ENCODE measurements around the gene FERMT2. TPM values are rescaled to one million over a fixed set of nuclear protein-coding genes. Genes with fewer than 3 reads are reported as not detected.

The FERMT2 gene
- total RNA-seq, 1 experiment from 2014 or later = 33.3 TPM

GRCh38 chr14:52862632-52863333 lies 88.1 kb downstream of the FERMT2 start:
- no peaks in the 10 kb centered on the region for H3K9me3 ChIP-seq (ENCODE audit: control insufficient read depth, insufficient read depth, low read depth, low read length)
- intact Hi-C loops (cut with micrococcal nuclease; ENCODE audit: unreplicated experiment) = no loop called here

GRCh38 chr14:52861403-52861802 lies 89.4 kb downstream of the FERMT2 start:
- ATAC-seq (no peak), DNase-seq (ENCODE audit: low read depth, low spot score) (no peak)
- no peak overlapping the region for H3K4me3 ChIP-seq (ENCODE audit: low read depth in 2 of 2, low read length in 2 of 2)
- ChIA-PET POLR2A (no interaction called here), CTCF (no interaction called here)
- no peak for TF ChIP-seq REST (IDR thresholded peaks at IDR 0.05; ENCODE audit: insufficient read depth in 1 of 2, low read depth in 2 of 2, low read length in 1 of 2)
- TF ChIP-seq TCF7L2 (IDR thresholded peaks at IDR 0.05; ENCODE audit: low read depth, low read length) = no peak
- no peak for TF ChIP-seq CTCF (IDR thresholded peaks at IDR 0.05)
- TF ChIP-seq SIN3A (IDR thresholded peaks at IDR 0.05; ENCODE audit: borderline replicate concordance, insufficient read depth, low read depth, low read length) = no peak
- no peak for TF ChIP-seq POLR2AphosphoS5 (IDR thresholded peaks at IDR 0.05; ENCODE audit: low read depth, low read length)
- H3K9me3 ChIP-seq (ENCODE audit: control insufficient read depth, insufficient read depth, low read depth, low read length) = no peaks in the 10 kb centered on the region
- no peaks in the 10 kb centered on the region for H3K27me3 ChIP-seq (ENCODE audit: control insufficient read depth, insufficient read depth, low read length)
- no TSS peak for BruUV-seq (replicated peaks)
- H3K4me1 ChIP-seq (ENCODE audit: control insufficient read depth, insufficient read depth, low read length) = no peaks in the 10 kb centered on the region
- intact Hi-C loops (cut with micrococcal nuclease; ENCODE audit: unreplicated experiment) = no loop called here
- H3K27ac ChIP-seq (ENCODE audit: low read length) = no peak overlapping the region
- in situ Hi-C loops (cut with HindIII; ENCODE audit: low pct_unique_long_range_greater_than_20kb, low sequenced_read_pairs) = no loop called here
- peaks cover 8% of the 10 kb centered on the region for H3K36me3 ChIP-seq (ENCODE audit: control insufficient read depth, insufficient read depth, low read length)

More at GRCh38 chr14:52862632-52863333, 88.1 kb downstream of the FERMT2 start:
- no peak overlapping the region for H3K27ac ChIP-seq (ENCODE audit: low read length)
- H3K4me1 ChIP-seq (ENCODE audit: control insufficient read depth, insufficient read depth, low read length) = no peaks in the 10 kb centered on the region
- TF ChIP-seq TCF7L2 (IDR thresholded peaks at IDR 0.05; ENCODE audit: low read depth, low read length) (no peak), SIN3A (IDR thresholded peaks at IDR 0.05; ENCODE audit: borderline replicate concordance, insufficient read depth, low read depth, low read length) (no peak), CTCF (IDR thresholded peaks at IDR 0.05) (no peak), POLR2AphosphoS5 (IDR thresholded peaks at IDR 0.05; ENCODE audit: low read depth, low read length) (no peak), REST (IDR thresholded peaks at IDR 0.05; ENCODE audit: insufficient read depth in 1 of 2, low read depth in 2 of 2, low read length in 1 of 2) (no peak)
- ATAC-seq (no peak), DNase-seq (ENCODE audit: low read depth, low spot score) (no peak)
- POLR2A ChIA-PET = no interaction called here
- H3K36me3 ChIP-seq (ENCODE audit: control insufficient read depth, insufficient read depth, low read length) = peaks cover 8% of the 10 kb centered on the region
- CTCF ChIA-PET = interaction anchor here (0.6 kb wide), 1 partner anchor 38 kb away, joined by 6 read pairs; no protein-coding TSS in a partner anchor
- H3K4me3 ChIP-seq (ENCODE audit: low read depth in 2 of 2, low read length in 2 of 2) = no peak overlapping the region
- in situ Hi-C loops (cut with HindIII; ENCODE audit: low pct_unique_long_range_greater_than_20kb, low sequenced_read_pairs) = no loop called here
- H3K27me3 ChIP-seq (ENCODE audit: control insufficient read depth, insufficient read depth, low read length) = no peaks in the 10 kb centered on the region
- no TSS peak for BruUV-seq (replicated peaks)
